Smooth muscle cell (in vitro differentiated cells): ENCODE data around the gene FUT9. TPM values are rescaled to one million over a fixed set of nuclear protein-coding genes. Genes with fewer than 3 reads are reported as not detected.

Source experiments
- DNase-seq: peaks from one replicate; lab custom pipeline; 2025; ENCODE audit not compliant: unreplicated experiment; lab: John Stamatoyannopoulos, UW
- H2AFZ ChIP-seq: fragments of 200-600 bp; sonication (generic); 2 replicates; pipeline ENCODE4 v1.6.0; 2016; ENCODE audit warnings: antibody characterized with exemption, low read depth, mild to moderate bottlenecking
- H3F3A ChIP-seq: fragments of 200-600 bp; sonication (generic); 2 replicates; pipeline ENCODE4 v1.6.0; 2017; ENCODE audit warnings: antibody characterized with exemption, low read depth
- H3K27ac ChIP-seq: fragments of 200-600 bp; sonication (generic); 2 replicates; pipeline ENCODE4 v1.5.1; 2016; ENCODE audit warnings: low read depth, mild to moderate bottlenecking
- H3K27me3 ChIP-seq: fragments of 200-600 bp; sonication (generic); 2 replicates; pipeline ENCODE4 v1.6.1; 2016; ENCODE audit warnings: low read depth, mild to moderate bottlenecking
- H3K36me3 ChIP-seq: fragments of 200-600 bp; sonication (generic); 2 replicates; pipeline ENCODE4 v1.5.1; 2016; ENCODE audit warnings: low read depth
- H3K4me1 ChIP-seq: fragments of 200-600 bp; sonication (generic); 2 replicates; pipeline ENCODE4 v1.5.1; 2016; ENCODE audit warnings: low read depth
- H3K4me2 ChIP-seq: fragments of 200-600 bp; sonication (generic); 2 replicates; pipeline ENCODE4 v1.6.0; 2016; ENCODE audit warnings: mild to moderate bottlenecking
- H3K4me3 ChIP-seq: fragments of 200-600 bp; sonication (generic); 2 replicates; pipeline ENCODE4 v1.5.1; 2016; ENCODE audit warnings: mild to moderate bottlenecking
- H3K79me2 ChIP-seq: fragments of 200-600 bp; sonication (generic); 2 replicates; pipeline ENCODE4 v1.6.0; 2016; ENCODE audit warnings: low read depth, mild to moderate bottlenecking
- H3K9ac ChIP-seq: fragments of 200-600 bp; sonication (generic); 2 replicates; pipeline ENCODE4 v1.6.0; 2016; ENCODE audit warnings: low read depth
- H3K9me3 ChIP-seq: fragments of 200-600 bp; sonication (generic); replicated peaks from 2 replicates; pipeline ENCODE4 v1.5.1; 2016; ENCODE audit warnings: low read depth
- H4K20me1 ChIP-seq: fragments of 200-600 bp; sonication (generic); 2 replicates; pipeline ENCODE4 v1.6.0; 2016; ENCODE audit warnings: low read depth
- CTCF ChIP-seq: fragments of 200-600 bp; sonication (generic); IDR thresholded peaks from 2 replicates; pipeline ENCODE4 v1.5.1; 2017; ENCODE audit warnings: borderline replicate concordance, mild to moderate bottlenecking, antibody characterized with exemption; ENCODE audit not compliant: insufficient read depth, poor library complexity, severe bottlenecking
- WGBS: methylation state at CpG from one replicate; pipeline ENCODE4 v1.1.7; 2016; ENCODE audit warnings: low lambda C conversion rate; 5-methylcytosine and 5-hydroxymethylcytosine counted together
- polyA plus RNA-seq: library from polyadenylated mRNA; unstranded; fragments of >200 nt; fragmentation: Nextera tagmentation; extraction: Ambion mirVana; gene quantifications from 2 replicates; pipeline ENCODE4 v1.2.1, GENCODE V29; 2016
- total RNA-seq: library from RNA; depleted of rRNA; stranded (reverse); fragments of >200 nt; gene quantifications from 2 replicates; pipeline ENCODE4 v1.2.3, GENCODE V29; 2014

Gene FUT9
- total RNA-seq (0.04 and 0.22 TPM in 2 replicates), polyA plus RNA-seq (not detected in 2 replicates)

- no peak within 1 kb of the TSS for H3K27ac ChIP-seq
- H3K9me3 ChIP-seq: no peaks in the 10 kb centered on the region
- H3K9ac ChIP-seq: no peak within 1 kb of the TSS
- H3K4me2 ChIP-seq: peak within 1 kb of the TSS; percentile 85
- peak within 1 kb of the TSS; percentile 42 for H3K4me3 ChIP-seq
- H4K20me1 ChIP-seq: no peaks in the 10 kb centered on the region
- H3F3A ChIP-seq: no peaks in the 10 kb centered on the region
- H3K36me3 ChIP-seq: no peaks in the 10 kb centered on the region
- H3K27me3 ChIP-seq: peaks cover 48% of the 10 kb centered on the region
- no peaks in the 10 kb centered on the region for H3K79me2 ChIP-seq
- TF ChIP-seq CTCF: no peak
- under 1% methylated on average over 41 of the region's 62 CpGs for WGBS
- no peak for DNase-seq
- no peak within 1 kb of the TSS for H2AFZ ChIP-seq
- H3K4me1 ChIP-seq: peaks cover 12% of the 10 kb centered on the region
These were observed at the start of gene FUT9 for GRCh38 chr6:96015518-96016333. Gene FUT9, plus strand, starts transcription at chr6:96015974. Its CDS starts 187,182 bp downstream, at chr6:96203156.

DNA sequence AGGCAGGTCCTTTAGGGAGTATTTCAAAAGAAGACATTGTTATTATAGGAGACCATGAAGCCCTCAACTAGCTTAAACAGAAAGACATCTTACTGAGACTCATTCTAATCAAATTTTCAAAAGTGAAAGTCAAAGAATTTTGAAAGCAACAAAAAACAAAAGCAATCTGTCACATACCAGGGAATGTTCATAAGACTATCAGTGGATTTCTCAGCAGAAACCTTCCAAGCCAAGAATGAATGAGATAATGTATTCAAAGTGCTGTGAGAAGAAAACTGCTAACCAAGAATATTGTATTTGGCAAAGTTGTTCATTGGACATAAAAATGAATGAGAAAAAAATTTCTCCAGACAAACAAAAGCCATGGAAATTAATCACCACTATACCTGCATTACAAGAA is 48.2 kb upstream of the FUT9 start:
- TF ChIP-seq CTCF: no peak
- no peak overlapping the region for H3K4me2 ChIP-seq

DNA sequence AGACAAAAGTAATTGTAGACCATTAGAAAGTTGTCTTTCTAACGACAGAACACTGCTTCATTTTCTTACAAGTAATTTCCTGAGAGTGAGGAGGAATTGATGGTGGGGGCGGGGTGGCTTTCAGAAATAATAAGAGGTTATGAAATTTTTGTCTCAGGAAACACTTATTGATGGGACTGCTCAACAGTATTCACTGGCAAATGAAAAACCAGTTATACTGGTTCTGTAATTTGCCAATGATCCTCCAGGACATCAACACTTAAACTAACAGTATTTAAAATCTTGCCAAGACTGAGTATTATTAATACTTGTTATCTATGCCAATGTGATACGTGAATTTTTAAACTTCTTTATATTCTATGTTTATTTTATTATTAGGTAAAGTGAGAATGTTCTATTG is 41.8 kb upstream of the FUT9 start:
- Histone ChIP-seq H4K20me1 (no peaks in the 10 kb centered on the region), H3K9me3 (no peaks in the 10 kb centered on the region), H3F3A (no peaks in the 10 kb centered on the region), H3K4me3 (no peak overlapping the region), H2AFZ (no peak overlapping the region), H3K27ac (no peak overlapping the region), H3K4me2 (no peak overlapping the region), H3K36me3 (no peaks in the 10 kb centered on the region), H3K4me1 (no peaks in the 10 kb centered on the region), H3K27me3 (no peaks in the 10 kb centered on the region), H3K79me2 (no peaks in the 10 kb centered on the region), H3K9ac (no peak overlapping the region)
- 64% methylated on average over 3 of the region's 3 CpGs for WGBS
- no peak for DNase-seq
- no peak for TF ChIP-seq CTCF

More for the DNA sequence above, 48.2 kb upstream of the FUT9 start:
- Histone ChIP-seq H4K20me1 (no peaks in the 10 kb centered on the region), H3K79me2 (no peaks in the 10 kb centered on the region), H2AFZ (no peak overlapping the region), H3K4me3 (no peak overlapping the region), H3K27me3 (no peaks in the 10 kb centered on the region), H3K4me1 (no peaks in the 10 kb centered on the region), H3K27ac (no peak overlapping the region), H3F3A (no peaks in the 10 kb centered on the region), H3K9ac (no peak overlapping the region), H3K36me3 (no peaks in the 10 kb centered on the region), H3K9me3 (peaks cover 4% of the 10 kb centered on the region)
- DNase-seq: no peak

GRCh38 chr6:95978230-95978629 is 37.5 kb upstream of the FUT9 start:
- DNase-seq: no peak
- Histone ChIP-seq H3K4me1 (no peaks in the 10 kb centered on the region), H3K27ac (peak overlapping the region; percentile 50), H4K20me1 (no peaks in the 10 kb centered on the region), H2AFZ (no peak overlapping the region), H3K9ac (no peak overlapping the region), H3K27me3 (no peaks in the 10 kb centered on the region), H3K36me3 (no peaks in the 10 kb centered on the region), H3K4me3 (no peak overlapping the region), H3K79me2 (no peaks in the 10 kb centered on the region), H3K9me3 (no peaks in the 10 kb centered on the region), H3K4me2 (no peak overlapping the region), H3F3A (no peaks in the 10 kb centered on the region)
- WGBS: 67% methylated on average over 2 of the region's 2 CpGs
- TF ChIP-seq CTCF: no peak
